Skeletal muscle satellite cell (primary cell): Measurements from ENCODE around the gene CDC37.
"Not testable (repeated sequence)": the region's sequence is repeated elsewhere in the genome, so short reads cannot be mapped to it uniquely, and the experiment has no call there.

ENCODE experiments used
- H3K27me3 ChIP-seq: 2 replicates; pipeline ENCODE4 v1.7.0; 2013; ENCODE audit warnings: low read length; ENCODE audit not compliant: control insufficient read depth, insufficient read depth
- H3K36me3 ChIP-seq: 2 replicates; pipeline ENCODE4 v1.7.0; 2013; ENCODE audit warnings: mild to moderate bottlenecking, control low read depth, low read length; ENCODE audit not compliant: insufficient read depth
- H3K4me1 ChIP-seq: 2 replicates; pipeline ENCODE4 v1.7.0; 2013; ENCODE audit warnings: low read length; ENCODE audit not compliant: control insufficient read depth, insufficient read depth
- H3K4me2 ChIP-seq: 2 replicates; pipeline ENCODE4 v1.7.0; 2013; ENCODE audit warnings: mild to moderate bottlenecking, low read length
- H3K4me3 ChIP-seq: 2 replicates; pipeline ENCODE4 v1.7.0; 2013; ENCODE audit warnings: low read length
- H3K9ac ChIP-seq: 2 replicates; pipeline ENCODE4 v1.7.0; 2013; ENCODE audit warnings: mild to moderate bottlenecking, low read depth, low read length, moderate library complexity
- H3K9me3 ChIP-seq: replicated peaks from 2 replicates; pipeline ENCODE4 v1.7.0; 2013; ENCODE audit warnings: mild to moderate bottlenecking, control low read depth, low read length

Gene CDC37

DNA sequence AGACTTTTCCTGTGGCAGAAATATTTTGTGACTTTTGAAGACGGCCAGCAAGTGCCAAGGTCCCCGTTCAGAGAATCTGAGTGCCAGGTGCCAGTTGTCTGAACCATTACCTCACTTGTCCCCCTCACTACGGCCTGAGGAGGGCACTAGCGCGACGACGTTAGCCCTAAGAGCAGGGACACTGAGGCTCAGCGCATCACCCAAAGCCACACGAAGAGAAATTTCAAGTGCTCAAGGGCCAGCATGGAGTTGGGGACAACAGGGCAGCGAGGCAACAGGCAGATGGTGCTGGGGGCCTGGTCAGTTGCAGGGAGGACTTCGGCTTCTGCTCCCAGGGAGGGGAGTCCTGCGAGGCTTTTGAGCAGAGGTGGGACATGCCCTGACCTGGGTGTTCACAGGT, 13.5 kb downstream of the CDC37 start:
- H3K36me3 ChIP-seq = peaks cover 38% of the 10 kb centered on the region
- H3K9me3 ChIP-seq = no peaks in the 10 kb centered on the region

DNA sequence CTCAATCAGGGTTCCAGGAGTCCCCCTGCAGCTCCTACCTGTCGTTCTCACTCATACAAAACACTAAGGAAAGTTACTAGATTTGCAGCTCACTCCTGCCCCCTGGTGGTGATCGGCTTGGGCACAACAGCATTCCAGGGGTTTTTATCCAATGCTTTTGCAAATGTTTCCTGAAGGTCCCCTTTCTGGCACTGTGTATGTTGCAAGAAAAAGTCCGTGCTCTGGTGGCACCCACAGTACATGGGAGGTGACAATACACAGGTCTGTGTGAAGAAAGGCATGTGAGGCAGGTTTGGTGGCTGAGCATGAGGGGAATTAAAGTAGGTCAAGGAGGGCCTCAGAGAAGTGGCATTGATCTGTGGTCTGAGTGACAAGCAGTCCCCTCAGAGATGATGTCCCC, 14.4 kb downstream of the CDC37 start:
- no peaks in the 10 kb centered on the region for H3K27me3 ChIP-seq
- no peaks in the 10 kb centered on the region for H3K4me1 ChIP-seq
- H3K9ac ChIP-seq = no peak overlapping the region
- no peak overlapping the region for H3K4me3 ChIP-seq
- no peak overlapping the region for H3K4me2 ChIP-seq
- peaks cover 36% of the 10 kb centered on the region for H3K36me3 ChIP-seq
- no peaks in the 10 kb centered on the region for H3K9me3 ChIP-seq

More for the DNA sequence above, 13.5 kb downstream of the CDC37 start:
- Histone ChIP-seq H3K27me3 (no peaks in the 10 kb centered on the region), H3K9ac (no peak overlapping the region), H3K4me3 (no peak overlapping the region), H3K4me1 (no peaks in the 10 kb centered on the region), H3K4me2 (no peak overlapping the region)

DNA sequence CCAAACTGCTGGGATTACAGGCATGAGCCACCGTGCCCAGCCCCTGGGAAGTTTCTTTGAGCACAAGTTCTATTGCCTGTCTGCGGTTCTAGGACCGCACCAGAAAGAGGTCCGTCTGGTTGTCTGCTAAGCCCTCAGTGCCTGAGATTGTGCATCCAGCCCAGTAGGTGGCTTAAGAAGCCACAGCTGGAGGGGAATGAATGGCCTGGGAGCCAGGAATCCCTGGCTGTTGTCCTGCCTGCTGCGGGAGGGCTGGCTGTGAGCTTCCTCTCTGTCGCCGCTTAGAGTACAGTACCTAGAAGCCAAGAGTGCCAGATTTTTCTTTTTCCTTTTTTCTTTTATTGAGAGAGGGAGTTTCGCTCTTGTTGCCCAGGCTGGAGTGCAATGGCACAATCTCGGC, 18.8 kb downstream of the CDC37 start:
- no peaks in the 10 kb centered on the region for H3K27me3 ChIP-seq
- H3K9me3 ChIP-seq = no peaks in the 10 kb centered on the region

DNA sequence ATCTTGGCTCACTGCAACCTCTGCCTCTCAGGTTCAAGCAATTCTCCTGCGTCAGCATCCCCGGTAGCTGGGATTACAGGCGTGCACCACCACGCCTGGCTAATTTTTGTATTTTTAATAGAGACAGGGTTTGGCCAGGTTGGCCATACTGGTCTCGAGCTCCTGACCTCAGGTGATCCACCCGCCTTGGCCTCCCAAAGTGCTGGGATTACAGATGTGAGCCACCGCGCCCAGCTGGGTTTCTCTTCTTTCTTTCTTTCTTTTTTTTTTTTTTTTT, 20.2 kb downstream of the CDC37 start:
- not testable (repeated sequence) for H3K9me3 ChIP-seq, H3K36me3 ChIP-seq, H3K4me3 ChIP-seq, H3K9ac ChIP-seq, H3K4me2 ChIP-seq, H3K27me3 ChIP-seq
- H3K4me1 ChIP-seq = peaks cover 10% of the 10 kb centered on the region

More for the DNA sequence above, 18.8 kb downstream of the CDC37 start:
- Histone ChIP-seq H3K36me3 (peaks cover 2% of the 10 kb centered on the region), H3K4me1 (peaks cover 8% of the 10 kb centered on the region), H3K4me2 (no peak overlapping the region), H3K4me3 (no peak overlapping the region), H3K9ac (no peak overlapping the region)

DNA sequence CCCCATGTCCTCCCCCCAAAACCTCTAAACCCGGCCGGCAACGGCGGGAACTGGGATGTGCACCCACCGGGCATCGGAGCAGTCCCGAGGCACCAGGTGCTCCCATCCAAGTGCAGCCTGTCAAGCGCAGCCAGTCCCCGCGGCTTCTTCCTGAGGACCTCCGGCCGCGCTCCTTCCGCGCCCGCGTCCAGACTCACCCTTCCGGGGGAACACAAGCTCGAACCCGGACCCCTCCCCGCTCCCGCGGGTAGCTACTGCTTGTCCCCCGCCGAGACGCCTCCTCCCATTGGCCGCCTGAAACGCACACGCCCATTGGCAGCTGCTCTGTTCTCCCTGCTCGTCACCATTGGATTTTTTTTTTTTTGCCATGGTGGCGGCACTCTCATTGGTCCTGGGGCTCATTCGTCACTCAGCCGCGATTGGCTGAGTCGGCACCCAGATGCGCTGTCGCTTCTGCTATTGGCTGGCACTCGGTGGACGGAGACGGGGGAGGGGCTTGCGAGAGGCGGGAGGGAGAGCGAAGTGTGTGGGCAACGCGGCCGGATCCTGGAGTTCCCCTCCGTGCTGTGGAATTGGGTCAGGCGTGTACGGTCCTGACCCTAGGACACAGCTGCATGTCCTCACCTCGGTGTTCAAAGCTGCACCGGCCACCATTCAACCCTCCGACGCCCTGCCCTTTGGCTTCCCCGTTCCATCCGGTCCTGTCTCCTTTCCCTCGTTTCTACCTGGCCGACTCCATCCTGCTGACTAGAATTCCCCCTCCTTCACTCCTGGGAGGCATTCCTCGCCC, 22.8 kb downstream of the CDC37 start, which contains the start of gene TYK2:
TYK2 (minus strand) TSS at position 260 of the 790 bp plus-strand sequence. CDS start 2,166 bp downstream, outside the sequence.
- Histone ChIP-seq H3K9ac (peak within 1 kb of the TSS; percentile 89), H3K4me2 (peak within 1 kb of the TSS; percentile 94), H3K4me3 (peak within 1 kb of the TSS; percentile 90), H3K36me3 (peaks cover 12% of the 10 kb centered on the region), H3K4me1 (peaks cover 10% of the 10 kb centered on the region), H3K27me3 (no peaks in the 10 kb centered on the region), H3K9me3 (no peaks in the 10 kb centered on the region)

DNA sequence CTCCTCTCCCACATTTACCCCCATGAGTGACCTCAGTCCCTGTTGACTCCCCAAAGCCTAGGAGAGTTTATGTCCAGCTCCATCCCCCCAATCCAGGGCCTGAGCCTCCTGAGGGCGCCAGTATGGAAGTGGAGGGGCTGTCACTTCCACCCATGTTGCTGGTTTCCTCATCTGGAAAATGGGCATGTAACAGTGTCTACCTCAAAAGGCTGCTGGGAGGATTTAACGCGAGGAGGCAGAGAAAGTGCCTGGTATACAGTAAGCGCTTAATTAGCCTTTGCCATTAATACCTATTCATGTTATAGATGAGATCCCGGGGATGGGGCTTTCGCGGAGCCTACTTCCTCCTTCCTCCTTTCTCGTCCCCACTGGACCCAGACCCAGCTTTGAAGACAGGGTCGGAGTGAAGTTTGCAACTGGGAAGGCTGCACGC, 23.4 kb downstream of the CDC37 start:
- peaks cover 12% of the 10 kb centered on the region for H3K36me3 ChIP-seq
- peak overlapping the region; percentile 89 for H3K9ac ChIP-seq
- peak overlapping the region; percentile 92 for H3K4me2 ChIP-seq
- H3K9me3 ChIP-seq = no peaks in the 10 kb centered on the region
- H3K4me3 ChIP-seq = peak overlapping the region; percentile 90
- H3K4me1 ChIP-seq = peaks cover 10% of the 10 kb centered on the region
- H3K27me3 ChIP-seq = no peaks in the 10 kb centered on the region

DNA sequence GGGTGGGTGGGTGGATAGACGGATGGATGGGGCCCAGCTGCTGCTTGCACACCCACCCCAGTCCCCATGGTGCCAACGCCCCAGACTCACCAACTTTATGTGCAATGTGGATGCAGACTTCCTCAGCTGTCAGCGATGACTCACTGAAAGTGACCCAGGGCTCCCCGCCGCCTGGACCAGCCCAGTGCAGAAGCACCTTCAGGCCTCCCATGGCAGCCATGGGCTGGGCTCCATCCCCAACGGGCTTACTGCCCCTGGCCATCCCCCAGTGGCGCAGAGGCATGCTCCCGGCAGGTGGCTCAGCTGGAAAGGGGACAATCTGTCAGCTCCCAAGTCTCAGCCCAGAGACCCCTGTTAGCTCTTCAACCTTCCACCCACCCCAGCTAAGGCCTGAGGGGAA, 25.2 kb downstream of the CDC37 start:
- peaks cover 10% of the 10 kb centered on the region for H3K4me1 ChIP-seq
- no peak overlapping the region for H3K4me2 ChIP-seq
- peaks cover 16% of the 10 kb centered on the region for H3K36me3 ChIP-seq
- no peaks in the 10 kb centered on the region for H3K9me3 ChIP-seq
- no peaks in the 10 kb centered on the region for H3K27me3 ChIP-seq
- H3K4me3 ChIP-seq = no peak overlapping the region
- no peak overlapping the region for H3K9ac ChIP-seq

DNA sequence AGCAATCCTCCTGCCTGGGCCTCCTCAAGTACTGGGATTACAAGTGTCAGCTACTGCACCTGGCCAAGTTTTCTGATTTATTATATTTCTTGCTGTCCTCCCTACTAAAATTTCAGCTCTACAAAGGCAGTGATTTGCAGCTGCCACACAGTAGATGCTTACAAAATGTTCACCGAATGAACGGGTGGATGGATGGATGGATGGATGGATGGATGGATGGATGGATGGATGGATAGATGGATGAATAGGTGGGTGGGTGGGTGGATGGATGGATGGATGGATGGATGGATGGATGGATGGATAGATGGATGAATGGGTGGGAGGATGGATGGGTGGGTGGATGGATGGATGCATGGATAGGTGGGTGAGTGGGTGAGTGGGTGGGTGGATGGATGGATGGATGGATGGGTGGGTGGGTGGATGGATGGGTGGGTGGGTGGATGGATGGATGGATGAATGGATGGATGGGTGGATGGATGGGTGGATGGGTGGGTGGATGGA, 26.2 kb downstream of the CDC37 start:
- H3K36me3 ChIP-seq = peaks cover 16% of the 10 kb centered on the region
- H3K9ac ChIP-seq, H3K27me3 ChIP-seq, H3K4me2 ChIP-seq, H3K4me3 ChIP-seq, H3K9me3 ChIP-seq: not testable (repeated sequence)
- peaks cover 10% of the 10 kb centered on the region for H3K4me1 ChIP-seq

DNA sequence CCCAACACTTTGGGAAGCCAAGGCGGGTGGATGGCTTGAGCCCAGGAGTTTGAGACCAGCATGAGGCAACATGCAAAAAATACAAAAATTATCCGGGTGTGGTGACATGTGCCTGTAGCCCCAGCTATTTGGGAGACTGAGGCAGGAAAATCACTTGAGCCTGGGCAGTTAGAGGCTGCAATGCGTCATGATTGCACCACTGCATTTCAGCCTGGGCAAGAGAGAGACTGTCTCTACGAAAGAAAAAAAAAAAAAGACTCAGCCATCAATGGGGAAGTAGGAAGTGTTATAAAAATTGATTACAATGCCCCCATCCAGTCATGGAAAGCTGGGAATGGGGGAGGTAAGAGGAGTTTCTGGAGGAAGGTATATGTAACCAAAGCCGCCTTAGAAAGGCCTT, 28.4 kb downstream of the CDC37 start:
- H3K4me3 ChIP-seq = no peak overlapping the region
- no peak overlapping the region for H3K4me2 ChIP-seq
- peaks cover 5% of the 10 kb centered on the region for H3K4me1 ChIP-seq
- H3K36me3 ChIP-seq = peaks cover 16% of the 10 kb centered on the region
- no peaks in the 10 kb centered on the region for H3K9me3 ChIP-seq
- H3K9ac ChIP-seq = no peak overlapping the region
- H3K27me3 ChIP-seq = no peaks in the 10 kb centered on the region

DNA sequence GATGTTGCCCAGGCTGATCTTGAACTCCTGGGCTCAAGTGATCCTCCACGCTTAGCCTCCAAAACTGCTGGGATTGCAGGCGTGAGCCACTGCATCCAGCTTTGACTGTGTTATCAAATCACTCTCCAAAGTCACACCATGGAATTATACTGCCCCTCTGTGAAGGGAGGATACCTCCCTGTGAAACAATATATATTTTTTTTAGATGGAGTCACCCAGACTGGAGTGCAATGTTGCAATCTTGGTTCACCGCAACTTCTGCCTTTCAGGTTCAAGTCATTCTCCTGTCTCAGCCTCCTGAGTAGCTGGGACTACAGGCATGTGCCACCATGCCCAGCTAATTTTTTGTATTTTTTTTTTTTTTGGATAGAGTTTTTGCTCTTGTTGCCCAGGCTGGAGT, 30.7 kb downstream of the CDC37 start:
- H3K27me3 ChIP-seq = no peaks in the 10 kb centered on the region
- no peaks in the 10 kb centered on the region for H3K4me1 ChIP-seq
- H3K36me3 ChIP-seq = peaks cover 30% of the 10 kb centered on the region
- no peak overlapping the region for H3K9ac ChIP-seq
- no peak overlapping the region for H3K4me3 ChIP-seq
- no peak overlapping the region for H3K4me2 ChIP-seq
- no peaks in the 10 kb centered on the region for H3K9me3 ChIP-seq

DNA sequence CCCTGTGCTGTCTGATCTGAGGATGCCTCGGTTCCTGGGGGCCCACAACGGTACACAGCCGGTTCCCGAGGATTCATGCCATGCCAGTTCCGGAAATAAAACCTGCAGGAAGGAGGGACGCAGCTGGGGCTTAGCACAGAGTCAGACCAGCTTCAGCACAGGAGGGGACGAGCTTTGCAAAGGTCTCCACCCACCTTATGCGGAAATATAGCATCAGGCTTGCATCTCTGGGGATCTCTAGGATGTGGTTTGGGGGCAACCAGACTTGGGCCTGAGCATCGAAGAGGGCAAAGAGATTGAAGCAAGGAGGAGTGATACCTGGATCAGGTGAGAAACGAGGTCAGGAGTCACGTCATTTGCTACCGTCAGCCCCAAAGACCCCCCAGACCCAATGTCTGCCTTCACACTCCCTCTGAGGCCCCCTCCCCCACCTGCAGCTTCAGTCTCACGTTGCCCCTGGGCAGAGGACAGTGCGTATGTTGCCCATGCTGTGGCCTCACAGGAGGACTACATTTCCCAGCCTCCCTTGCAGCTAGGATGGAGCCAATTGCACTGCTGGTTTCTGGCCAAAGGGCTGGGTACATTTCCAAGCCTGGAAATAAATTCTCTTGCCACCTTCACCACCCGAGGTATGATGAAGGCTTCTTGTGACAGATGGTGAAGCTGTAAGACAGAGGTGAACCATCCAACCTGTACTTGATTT, 35.1 kb downstream of the CDC37 start:
- H3K4me1 ChIP-seq = no peaks in the 10 kb centered on the region
- H3K27me3 ChIP-seq = no peaks in the 10 kb centered on the region
- H3K4me3 ChIP-seq = no peak overlapping the region
- no peak overlapping the region for H3K4me2 ChIP-seq
- H3K9me3 ChIP-seq = no peaks in the 10 kb centered on the region
- peaks cover 48% of the 10 kb centered on the region for H3K36me3 ChIP-seq
- H3K9ac ChIP-seq = no peak overlapping the region
